ENCODE data around the gene SPATA18. TPM values are rescaled to one million over a fixed set of nuclear protein-coding genes. Genes with fewer than 3 reads are reported as not detected.
A peak's percentile ranks its signal among the peaks of the same experiment; 100 is the strongest.

SPATA18 gene
- total and polyA plus RNA-seq, 4 donors: 6.6 to 56.5 (median 22.5) TPM

- Histone ChIP-seq H3K27ac (ENCODE audit: low read depth in 1 of 2, low read length in 1 of 2) (no peak overlapping the region), H3K9me3 (ENCODE audit: control insufficient read depth in 4 of 4, insufficient read depth in 3 of 4, low read length in 3 of 4) (no peaks in the 10 kb centered on the region), H3K9ac (ENCODE audit: insufficient read depth in 1 of 2, low read length in 2 of 2) (no peak overlapping the region), H3K4me3 (no peak overlapping the region), H3K36me3 (ENCODE audit: control insufficient read depth in 4 of 4, insufficient read depth in 4 of 4, low read length in 4 of 4) (no peaks in the 10 kb centered on the region), H3K27me3 (ENCODE audit: control insufficient read depth in 3 of 3, insufficient read depth in 3 of 3, low read length in 2 of 3) (no peaks in the 10 kb centered on the region), H3K4me1 (ENCODE audit: control insufficient read depth in 5 of 5, insufficient read depth in 5 of 5, low read length in 5 of 5) (peaks cover 0 to 3% (median 0%) of the 10 kb centered on the region in 5 donors)
- TF ChIP-seq CTCF (IDR thresholded peaks at IDR 0.05; ENCODE audit: control extremely low read depth, extremely low read depth): no peak
- DNase-seq (peak in 2 of 3 donors; percentile 29 to 61), ATAC-seq (ENCODE audit: insufficient read depth, low FRiP score) (no peak)
- WGBS, 2 donors: 78 to 84% methylated on average over 1 of the region's 1 CpG
Measured at GRCh38 chr4:52098618-52099017, 47.5 kb downstream of the SPATA18 start.

GRCh38 chr4:52099860-52100461, 48.9 kb downstream of the SPATA18 start:
- peaks cover 0 to 3% (median 0%) of the 10 kb centered on the region in 5 donors for H3K4me1 ChIP-seq (ENCODE audit: control insufficient read depth in 5 of 5, insufficient read depth in 5 of 5, low read length in 5 of 5)
- ATAC-seq (ENCODE audit: insufficient read depth, low FRiP score): no peak
- H3K27ac ChIP-seq (ENCODE audit: low read depth in 1 of 2, low read length in 1 of 2): no peak overlapping the region
- no peaks in the 10 kb centered on the region for H3K9me3 ChIP-seq (ENCODE audit: control insufficient read depth in 4 of 4, insufficient read depth in 3 of 4, low read length in 3 of 4)
- H3K27me3 ChIP-seq (ENCODE audit: control insufficient read depth in 3 of 3, insufficient read depth in 3 of 3, low read length in 2 of 3): no peaks in the 10 kb centered on the region
- TF ChIP-seq CTCF (IDR thresholded peaks at IDR 0.05; ENCODE audit: control extremely low read depth, extremely low read depth): no peak
- H3K36me3 ChIP-seq (ENCODE audit: control insufficient read depth in 4 of 4, insufficient read depth in 4 of 4, low read length in 4 of 4): no peaks in the 10 kb centered on the region
- H3K4me3 ChIP-seq: no peak overlapping the region
- no peak overlapping the region for H3K9ac ChIP-seq (ENCODE audit: insufficient read depth in 1 of 2, low read length in 2 of 2)
- peak in 1 of 3 donors; percentile 7 for DNase-seq
- WGBS, 2 donors: 54 to 63% methylated on average over 2 of the region's 2 CpGs

- no peak for TF ChIP-seq CTCF (IDR thresholded peaks at IDR 0.05; ENCODE audit: control extremely low read depth, extremely low read depth)
- Histone ChIP-seq H3K4me3 (no peak overlapping the region), H3K9me3 (ENCODE audit: control insufficient read depth in 4 of 4, insufficient read depth in 3 of 4, low read length in 3 of 4) (no peaks in the 10 kb centered on the region), H3K27ac (ENCODE audit: low read depth in 1 of 2, low read length in 1 of 2) (no peak overlapping the region), H3K9ac (ENCODE audit: insufficient read depth in 1 of 2, low read length in 2 of 2) (no peak overlapping the region), H3K36me3 (ENCODE audit: control insufficient read depth in 4 of 4, insufficient read depth in 4 of 4, low read length in 4 of 4) (no peaks in the 10 kb centered on the region), H3K27me3 (ENCODE audit: control insufficient read depth in 3 of 3, insufficient read depth in 3 of 3, low read length in 2 of 3) (no peaks in the 10 kb centered on the region), H3K4me1 (ENCODE audit: control insufficient read depth in 5 of 5, insufficient read depth in 5 of 5, low read length in 5 of 5) (peaks cover 0 to 3% (median 0%) of the 10 kb centered on the region in 5 donors)
- DNase-seq (no peak), ATAC-seq (ENCODE audit: insufficient read depth, low FRiP score) (no peak)
Measured at GRCh38 chr4:52102587-52102986, 51.5 kb downstream of the SPATA18 start.

GRCh38 chr4:52103319-52103718, 52.2 kb downstream of the SPATA18 start:
- Histone ChIP-seq H3K36me3 (ENCODE audit: control insufficient read depth in 4 of 4, insufficient read depth in 4 of 4, low read length in 4 of 4) (no peaks in the 10 kb centered on the region), H3K9ac (ENCODE audit: insufficient read depth in 1 of 2, low read length in 2 of 2) (no peak overlapping the region), H3K4me1 (ENCODE audit: control insufficient read depth in 5 of 5, insufficient read depth in 5 of 5, low read length in 5 of 5) (peaks cover 0 to 3% (median 0%) of the 10 kb centered on the region in 5 donors), H3K27me3 (ENCODE audit: control insufficient read depth in 3 of 3, insufficient read depth in 3 of 3, low read length in 2 of 3) (no peaks in the 10 kb centered on the region), H3K4me3 (no peak overlapping the region), H3K9me3 (ENCODE audit: control insufficient read depth in 4 of 4, insufficient read depth in 3 of 4, low read length in 3 of 4) (no peaks in the 10 kb centered on the region), H3K27ac (ENCODE audit: low read depth in 1 of 2, low read length in 1 of 2) (no peak overlapping the region)
- peak in 2 of 3 donors; percentile 52 to 63 for DNase-seq
- TF ChIP-seq CTCF (IDR thresholded peaks at IDR 0.05; ENCODE audit: control extremely low read depth, extremely low read depth): no peak
- WGBS, 2 donors: 56 to 61% methylated on average over 1 of the region's 1 CpG
- no peak for ATAC-seq (ENCODE audit: insufficient read depth, low FRiP score)
